HG03565 (cell line): ENCODE results near the gene TRAP1.

Source experiments
- ATAC-seq: cut with Tn5 transposase; IDR thresholded peaks from one replicate; pipeline ENCODE4 v1.9.1; 2021; ENCODE audit warnings: mild to moderate bottlenecking, moderate library complexity; ENCODE audit not compliant: unreplicated experiment

Gene TRAP1

GRCh38 chr16:3652373-3653195 is 64.7 kb downstream of the TRAP1 start:
- ATAC-seq: no peak

GRCh38 chr16:3651461-3652372 is 65.6 kb downstream of the TRAP1 start:
- ATAC-seq: no peak

GRCh38 chr16:3650631-3651265 is 66.6 kb downstream of the TRAP1 start:
- ATAC-seq: no peak

- no peak for ATAC-seq
These were observed 70.9 kb downstream of the TRAP1 start for GRCh38 chr16:3646348-3646920.

GRCh38 chr16:3645504-3646347 is 71.6 kb downstream of the TRAP1 start:
- no peak for ATAC-seq

GRCh38 chr16:3645108-3645503 is 72.2 kb downstream of the TRAP1 start:
- ATAC-seq: no peak

DNA sequence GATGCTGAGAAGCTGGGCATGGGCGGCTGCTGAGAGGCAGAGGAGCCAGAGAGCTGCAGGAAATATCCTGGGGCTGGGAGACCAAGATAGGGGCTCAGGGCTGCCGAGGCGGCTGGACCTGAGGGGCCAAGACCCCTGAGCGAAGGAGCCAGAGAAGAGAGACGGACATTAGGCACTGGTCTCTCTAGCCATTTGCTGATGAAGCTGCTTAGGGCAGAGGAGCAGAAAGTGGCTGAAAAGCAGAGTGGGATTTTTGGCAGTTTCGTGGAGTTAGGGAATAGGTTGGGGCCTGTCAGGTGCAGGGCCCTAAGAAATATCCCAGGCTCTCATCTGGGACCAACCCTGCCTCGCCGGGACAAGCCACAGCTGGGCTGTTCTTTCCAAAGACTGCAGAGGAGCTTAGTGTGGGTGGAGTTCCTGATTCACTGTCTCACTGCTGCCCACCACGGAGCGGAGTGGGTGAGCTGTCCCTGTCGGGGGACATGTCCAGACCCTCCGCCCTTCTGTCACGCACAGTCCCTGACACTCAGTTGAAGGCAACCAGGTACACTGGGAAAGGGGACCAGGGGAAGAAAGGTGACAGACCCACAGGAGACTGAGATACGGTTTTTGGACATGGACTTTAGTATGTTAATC is 74.1 kb downstream of the TRAP1 start:
- no peak for ATAC-seq

DNA sequence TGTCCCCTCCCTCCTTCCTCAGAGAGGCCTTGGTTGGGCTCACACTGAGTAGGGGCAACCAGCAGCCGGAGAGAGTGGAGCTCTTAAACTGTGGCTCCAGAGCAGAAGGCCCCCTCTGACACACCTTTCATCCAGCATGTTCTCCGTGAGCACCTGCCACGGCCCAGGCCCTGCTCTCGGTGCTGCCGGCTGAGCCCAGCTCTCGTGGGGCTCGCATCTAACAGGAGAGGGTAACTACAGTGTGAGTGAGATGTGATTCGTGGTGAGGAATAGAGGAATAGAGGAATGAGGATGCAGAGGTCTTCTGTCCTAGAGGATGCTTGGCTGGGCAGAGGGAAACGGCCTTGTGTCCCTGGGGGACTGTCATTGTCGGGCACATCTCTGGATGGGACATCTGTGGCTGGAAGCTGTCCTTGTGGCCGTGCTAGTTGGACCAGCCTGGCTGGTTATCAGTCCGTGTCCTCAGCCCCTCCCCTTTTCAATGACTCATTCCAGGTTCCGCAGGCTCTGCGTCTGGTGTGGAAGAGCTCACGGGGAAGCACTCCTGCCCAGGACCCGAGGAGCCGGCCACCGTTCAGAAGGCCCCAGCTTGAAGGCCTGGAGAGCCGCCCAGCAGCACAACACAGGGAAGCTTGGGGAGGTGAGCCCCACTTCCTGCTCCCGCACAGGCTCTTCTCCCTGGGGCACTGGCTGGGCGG is 74.8 kb downstream of the TRAP1 start:
- ATAC-seq: no peak

DNA sequence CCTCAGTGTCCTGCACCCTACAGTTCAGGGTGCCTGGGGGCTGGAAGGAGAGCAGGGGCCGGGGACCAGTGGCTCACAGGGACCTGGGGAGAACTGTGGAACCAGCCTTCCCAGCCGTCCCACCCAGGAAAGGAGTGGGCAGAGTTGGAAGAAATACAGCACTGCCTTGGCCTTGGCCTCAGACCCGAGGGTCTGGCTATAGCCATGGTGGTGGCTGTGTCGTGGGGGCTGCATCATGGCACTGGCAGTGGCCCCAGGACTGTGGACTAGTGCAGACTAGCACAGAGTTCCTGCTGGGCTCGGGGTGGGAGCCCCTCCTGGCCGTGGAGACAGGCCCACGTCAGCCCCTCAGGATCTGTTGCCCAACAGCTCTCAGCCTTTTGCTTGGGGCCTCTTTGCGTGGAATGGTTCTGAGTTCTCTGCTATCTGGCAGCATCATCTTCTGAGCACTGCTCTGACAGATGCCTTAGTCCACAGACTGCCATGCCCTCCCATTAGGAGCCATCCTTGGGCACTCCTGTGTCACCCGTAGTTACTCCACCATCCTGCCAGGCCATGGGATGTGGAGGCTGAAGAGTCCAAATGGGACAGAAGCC is 75.4 kb downstream of the TRAP1 start:
- no peak for ATAC-seq

- ATAC-seq: no peak
These were observed 76.5 kb downstream of the TRAP1 start for GRCh38 chr16:3640632-3641501.

GRCh38 chr16:3640207-3640606 is 77.1 kb downstream of the TRAP1 start:
- no peak for ATAC-seq

- no peak for ATAC-seq
These were observed 78.2 kb downstream of the TRAP1 start for GRCh38 chr16:3638916-3639644.

- ATAC-seq: no peak
These were observed 79.9 kb downstream of the TRAP1 start for GRCh38 chr16:3637371-3637923.

- ATAC-seq: peak; percentile 57
These were observed 91.2 kb downstream of the TRAP1 start for GRCh38 chr16:3625911-3626732.

GRCh38 chr16:3625331-3625730 is 92.0 kb downstream of the TRAP1 start:
- no peak for ATAC-seq

GRCh38 chr16:3623642-3624041 is 93.7 kb downstream of the TRAP1 start:
- no peak for ATAC-seq
